ENCODE results near the gene TBC1D25.

DNA sequence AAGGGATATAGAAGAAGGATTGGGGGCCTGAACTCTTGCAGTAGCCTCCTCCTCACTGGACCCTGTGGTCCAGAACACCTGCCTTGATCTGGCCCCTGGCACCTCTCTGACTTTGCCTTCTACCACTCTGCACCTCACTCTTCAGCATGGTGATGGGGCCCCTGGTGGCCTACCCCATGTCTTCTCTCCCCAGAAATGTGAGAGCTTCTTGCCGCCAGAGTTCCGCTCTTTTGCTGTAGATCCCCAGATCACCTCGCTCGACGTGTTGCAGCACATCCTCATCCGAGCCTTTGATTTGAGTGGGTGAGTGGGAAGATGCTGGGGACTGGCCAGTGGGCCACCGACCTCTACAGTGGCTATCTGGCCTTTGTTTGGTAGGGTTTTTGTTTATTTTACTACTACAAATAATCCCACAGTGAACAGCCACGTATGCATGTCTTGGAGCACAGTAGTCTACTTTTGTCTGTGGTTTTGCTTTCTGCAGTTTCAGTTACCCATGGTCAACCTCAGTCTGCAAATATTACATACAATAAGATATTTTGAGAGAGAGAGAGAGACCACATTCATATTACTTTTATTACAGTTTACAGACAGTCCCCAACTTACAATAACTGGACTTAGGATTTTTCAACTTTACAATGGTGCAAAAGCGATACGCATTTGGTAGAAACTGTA lies 1.8 kb downstream of the TBC1D25 start:
- TF ChIP-seq POLR2AphosphoS5 (IDR thresholded peaks at IDR 0.05), result no peak
- TF ChIP-seq, protein P1, sequence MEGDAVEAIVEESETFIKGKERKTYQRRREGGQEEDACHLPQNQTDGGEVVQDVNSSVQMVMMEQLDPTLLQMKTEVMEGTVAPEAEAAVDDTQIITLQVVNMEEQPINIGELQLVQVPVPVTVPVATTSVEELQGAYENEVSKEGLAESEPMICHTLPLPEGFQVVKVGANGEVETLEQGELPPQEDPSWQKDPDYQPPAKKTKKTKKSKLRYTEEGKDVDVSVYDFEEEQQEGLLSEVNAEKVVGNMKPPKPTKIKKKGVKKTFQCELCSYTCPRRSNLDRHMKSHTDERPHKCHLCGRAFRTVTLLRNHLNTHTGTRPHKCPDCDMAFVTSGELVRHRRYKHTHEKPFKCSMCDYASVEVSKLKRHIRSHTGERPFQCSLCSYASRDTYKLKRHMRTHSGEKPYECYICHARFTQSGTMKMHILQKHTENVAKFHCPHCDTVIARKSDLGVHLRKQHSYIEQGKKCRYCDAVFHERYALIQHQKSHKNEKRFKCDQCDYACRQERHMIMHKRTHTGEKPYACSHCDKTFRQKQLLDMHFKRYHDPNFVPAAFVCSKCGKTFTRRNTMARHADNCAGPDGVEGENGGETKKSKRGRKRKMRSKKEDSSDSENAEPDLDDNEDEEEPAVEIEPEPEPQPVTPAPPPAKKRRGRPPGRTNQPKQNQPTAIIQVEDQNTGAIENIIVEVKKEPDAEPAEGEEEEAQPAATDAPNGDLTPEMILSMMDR (IDR thresholded peaks at IDR 0.05), result no peak

Measured in transverse colon (tissue), 4 donors.